OCI-LY7 (cell line): ENCODE measurements around the gene DAB2IP. TPM values are rescaled to one million over a fixed set of nuclear protein-coding genes. Genes with fewer than 3 reads are reported as not detected.

Source experiments
- BruUV-seq: library from RNA; stranded (reverse); fragments of 400-500 nt; replicated peaks from 2 replicates; lab custom pipeline; 2021; lab: Mats Ljungman, UMichigan
- CTCF ChIA-PET: fragments of 300-600 bp; sonication (Branson Sonifier 250); formaldehyde crosslinking; loops from one replicate; lab custom pipeline; 2022; ENCODE audit warnings: antibody characterized with exemption; ENCODE audit not compliant: unreplicated experiment; lab: Charles Lee
- POLR2A ChIA-PET: fragments of 300-600 bp; sonication (Branson Sonifier 250); formaldehyde crosslinking; loops from one replicate; lab custom pipeline; 2022; ENCODE audit warnings: antibody characterized with exemption; lab: Charles Lee
- DNase-seq: peaks from one replicate; pipeline ENCODE4 v3.0.0-alpha.2; 2015; ENCODE audit warnings: low spot score
- H2AFZ ChIP-seq: fragments of 200-600 bp; sonication (generic), shearing (Covaris generic); 2 replicates; pipeline ENCODE4 v1.6.1; 2014; ENCODE audit warnings: mild to moderate bottlenecking, antibody characterized with exemption, low read length, moderate library complexity
- H3K27ac ChIP-seq: fragments of 200-600 bp; sonication (generic); 2 replicates; pipeline ENCODE4 v1.5.1; 2014; ENCODE audit warnings: mixed run types, low read depth, mild to moderate bottlenecking, moderate library complexity, low read length, inconsistent platforms; ENCODE audit not compliant: poor library complexity, severe bottlenecking
- H3K36me3 ChIP-seq: fragments of 200-600 bp; sonication (generic); 2 replicates; pipeline ENCODE4 v1.6.1; 2014; ENCODE audit warnings: mild to moderate bottlenecking, antibody characterized with exemption, low read length, moderate library complexity, mixed read lengths; ENCODE audit not compliant: insufficient read depth
- H3K4me1 ChIP-seq: fragments of 200-600 bp; sonication (generic); 2 replicates; pipeline ENCODE4 v1.5.1; 2014; ENCODE audit warnings: mild to moderate bottlenecking, low read length; ENCODE audit not compliant: insufficient read depth, poor library complexity, severe bottlenecking
- H3K4me2 ChIP-seq: fragments of 200-600 bp; sonication (generic); 2 replicates; pipeline ENCODE4 v1.6.1; 2014; ENCODE audit warnings: mild to moderate bottlenecking, low read length
- H3K4me3 ChIP-seq: fragments of 200-600 bp; sonication (generic); 2 replicates; pipeline ENCODE4 v1.5.1; 2014; ENCODE audit warnings: mild to moderate bottlenecking, low read depth, low read length; ENCODE audit not compliant: poor library complexity, severe bottlenecking
- H3K79me2 ChIP-seq: fragments of 200-600 bp; sonication (generic); 2 replicates; pipeline ENCODE4 v1.6.1; 2016; ENCODE audit warnings: low read depth, mild to moderate bottlenecking, low read length, moderate library complexity, mixed read lengths; ENCODE audit not compliant: insufficient read depth
- H3K9me2 ChIP-seq: fragments of 200-600 bp; sonication (generic); 2 replicates; pipeline ENCODE4 v1.6.1; 2016; ENCODE audit warnings: mild to moderate bottlenecking, low read length, mixed read lengths; ENCODE audit not compliant: insufficient read depth
- H3K9me3 ChIP-seq: fragments of 200-600 bp; sonication (generic); 2 replicates; pipeline ENCODE4 v1.6.1; 2014; ENCODE audit warnings: mild to moderate bottlenecking, mixed run types, low read length, mixed read lengths
- H4K20me1 ChIP-seq: fragments of 200-600 bp; sonication (generic); 2 replicates; pipeline ENCODE4 v1.6.1; 2014; ENCODE audit warnings: mild to moderate bottlenecking, antibody characterized with exemption, low read length, moderate library complexity, mixed read lengths; ENCODE audit not compliant: insufficient read depth
- EZH2phosphoT487 ChIP-seq: fragments of 200-600 bp; sonication (generic); IDR thresholded peaks from 2 replicates; pipeline ENCODE4 v1.6.1; 2018; ENCODE audit warnings: low read depth, borderline replicate concordance, mild to moderate bottlenecking, mixed run types, antibody characterized with exemption, low read length, moderate library complexity, mixed read lengths
- intact Hi-C: fragments of 100-400 bp; cut with micrococcal nuclease; formaldehyde crosslinking; loops from one replicate; pipeline ENCODE4 v1.10.0; 2022; ENCODE audit not compliant: unreplicated experiment
- total RNA-seq, 2 experiments: library from RNA; depleted of rRNA in 1 of 2; stranded (reverse); fragments of >200 nt in 1 of 2; shearing (Covaris generic) in 1 of 2; gene quantifications; 2 replicates each; pipeline ENCODE4 v1.2.3, GENCODE V29; 2014 to 2022
- TF ChIP-seq, protein P1 (sequence below): fragments of 200-600 bp; sonication (generic); conservative IDR thresholded peaks from 2 replicates; pipeline ENCODE4 v1.5.1; 2014; ENCODE audit warnings: mild to moderate bottlenecking, antibody characterized with exemption, low read length, moderate library complexity, mixed read lengths

DAB2IP gene
- total RNA-seq, 2 experiments from 2014 or later: 3.9 to 11.1 TPM

DNA sequence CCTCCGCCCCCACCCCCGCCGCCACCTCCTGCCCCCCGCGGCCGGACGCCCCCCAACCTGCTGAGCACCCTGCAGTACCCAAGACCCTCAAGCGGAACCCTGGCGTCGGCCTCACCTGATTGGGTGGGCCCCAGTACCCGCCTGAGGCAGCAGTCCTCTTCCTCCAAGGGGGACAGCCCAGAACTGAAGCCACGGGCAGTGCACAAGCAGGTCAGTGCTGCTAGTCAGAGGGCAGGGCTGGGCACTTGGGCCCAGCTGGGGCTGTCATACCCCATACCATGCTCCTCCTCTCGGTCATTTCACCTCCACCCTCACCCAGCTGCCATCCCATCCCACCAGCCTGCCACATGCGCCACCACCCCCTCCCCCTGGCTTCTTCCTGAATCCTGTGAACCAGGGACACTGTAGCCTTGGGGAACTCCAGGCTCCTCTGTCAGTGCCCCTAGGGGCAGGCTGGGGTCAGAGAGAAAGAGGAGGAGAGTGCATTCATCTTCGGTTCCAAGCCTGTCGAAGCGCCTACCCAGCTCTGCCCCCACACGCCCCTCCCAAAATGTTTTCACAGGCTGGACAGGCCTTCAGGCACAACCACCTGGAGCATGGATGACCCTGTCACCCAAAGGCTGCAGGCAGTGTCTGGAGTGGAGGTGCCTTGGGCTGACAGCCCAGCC, 122.0 kb downstream of the DAB2IP start:
- Histone ChIP-seq H3K36me3 (no peaks in the 10 kb centered on the region), H3K27ac (no peak overlapping the region), H2AFZ (no peak overlapping the region), H3K9me2 (no peaks in the 10 kb centered on the region), H3K4me2 (no peak overlapping the region), H3K79me2 (no peaks in the 10 kb centered on the region), H3K9me3 (no peaks in the 10 kb centered on the region), H3K4me3 (no peak overlapping the region), H3K4me1 (no peaks in the 10 kb centered on the region), H4K20me1 (no peaks in the 10 kb centered on the region)
- no peak for DNase-seq
- BruUV-seq: no TSS peak
- POLR2A ChIA-PET: no interaction called here
- CTCF ChIA-PET: no interaction called here
- intact Hi-C loops: no loop called here
- no peak for TF ChIP-seq EZH2phosphoT487
- TF ChIP-seq, protein P1, sequence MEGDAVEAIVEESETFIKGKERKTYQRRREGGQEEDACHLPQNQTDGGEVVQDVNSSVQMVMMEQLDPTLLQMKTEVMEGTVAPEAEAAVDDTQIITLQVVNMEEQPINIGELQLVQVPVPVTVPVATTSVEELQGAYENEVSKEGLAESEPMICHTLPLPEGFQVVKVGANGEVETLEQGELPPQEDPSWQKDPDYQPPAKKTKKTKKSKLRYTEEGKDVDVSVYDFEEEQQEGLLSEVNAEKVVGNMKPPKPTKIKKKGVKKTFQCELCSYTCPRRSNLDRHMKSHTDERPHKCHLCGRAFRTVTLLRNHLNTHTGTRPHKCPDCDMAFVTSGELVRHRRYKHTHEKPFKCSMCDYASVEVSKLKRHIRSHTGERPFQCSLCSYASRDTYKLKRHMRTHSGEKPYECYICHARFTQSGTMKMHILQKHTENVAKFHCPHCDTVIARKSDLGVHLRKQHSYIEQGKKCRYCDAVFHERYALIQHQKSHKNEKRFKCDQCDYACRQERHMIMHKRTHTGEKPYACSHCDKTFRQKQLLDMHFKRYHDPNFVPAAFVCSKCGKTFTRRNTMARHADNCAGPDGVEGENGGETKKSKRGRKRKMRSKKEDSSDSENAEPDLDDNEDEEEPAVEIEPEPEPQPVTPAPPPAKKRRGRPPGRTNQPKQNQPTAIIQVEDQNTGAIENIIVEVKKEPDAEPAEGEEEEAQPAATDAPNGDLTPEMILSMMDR: no peak

DNA sequence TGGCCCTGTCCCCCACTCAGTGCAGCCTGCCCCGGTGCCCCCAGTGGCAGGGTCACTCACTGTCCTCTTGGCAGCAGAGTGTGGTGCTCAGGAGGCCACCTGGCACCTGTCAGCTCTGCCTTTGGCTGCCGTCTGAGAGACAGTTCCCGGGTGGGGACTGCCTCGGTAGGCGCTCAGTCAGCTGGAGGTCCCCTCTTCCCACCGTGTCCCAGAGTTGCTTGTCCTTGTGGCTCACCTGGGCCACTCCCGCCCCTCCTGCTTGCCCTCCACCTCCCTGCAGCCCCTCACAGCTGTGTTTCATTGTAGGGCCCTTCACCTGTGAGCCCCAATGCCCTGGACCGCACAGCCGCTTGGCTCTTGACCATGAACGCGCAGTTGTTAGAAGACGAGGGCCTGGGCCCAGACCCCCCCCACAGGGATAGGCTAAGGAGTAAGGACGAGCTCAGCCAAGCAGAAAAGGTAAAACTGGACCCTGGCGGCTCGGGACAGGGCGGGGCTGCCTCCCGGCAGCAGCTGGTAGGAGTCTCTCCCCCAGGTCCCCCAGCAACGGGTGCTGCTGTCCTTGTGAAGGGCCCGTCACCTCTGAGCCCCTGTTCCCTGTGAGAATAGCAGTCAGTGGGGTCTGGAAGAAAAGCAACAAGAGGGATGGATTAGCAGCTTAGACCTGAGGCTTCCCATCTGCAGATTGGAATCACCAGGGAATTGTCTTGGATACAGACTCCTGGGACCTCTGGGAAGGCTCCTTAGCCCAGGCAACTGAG, 122.7 kb downstream of the DAB2IP start:
- H4K20me1 ChIP-seq: no peaks in the 10 kb centered on the region
- H3K79me2 ChIP-seq: no peaks in the 10 kb centered on the region
- no peaks in the 10 kb centered on the region for H3K9me3 ChIP-seq
- no peaks in the 10 kb centered on the region for H3K4me1 ChIP-seq
- BruUV-seq: no TSS peak
- no peak overlapping the region for H3K4me3 ChIP-seq
- no peak overlapping the region for H2AFZ ChIP-seq
- no peak overlapping the region for H3K27ac ChIP-seq
- H3K9me2 ChIP-seq: no peaks in the 10 kb centered on the region
- DNase-seq: no peak
- H3K36me3 ChIP-seq: no peaks in the 10 kb centered on the region
- no peak overlapping the region for H3K4me2 ChIP-seq
- TF ChIP-seq, protein P1: no peak
- no peak for TF ChIP-seq EZH2phosphoT487
- ChIA-PET CTCF (no interaction called here), POLR2A (interaction anchor here (0.6 kb wide), 1 partner anchor 249 kb away, joined by 3 read pairs; no protein-coding TSS in a partner anchor)
- intact Hi-C loops: no loop called here
